NCI-H446 treated with DMSO at 0.1 percent for 48 hours (cell line): ENCODE data around the gene MYBPC3.
"Not testable (repeated sequence)": the region's sequence is repeated elsewhere in the genome, so short reads cannot be mapped to it uniquely, and the experiment has no call there.

Experiments used
- DNase-seq: peaks from one replicate; lab custom pipeline; 2025; lab: John Stamatoyannopoulos, UW

Gene MYBPC3

GRCh38 chr11:47337229-47337924 is 15.1 kb downstream of the MYBPC3 start:
- no peak for DNase-seq

DNA sequence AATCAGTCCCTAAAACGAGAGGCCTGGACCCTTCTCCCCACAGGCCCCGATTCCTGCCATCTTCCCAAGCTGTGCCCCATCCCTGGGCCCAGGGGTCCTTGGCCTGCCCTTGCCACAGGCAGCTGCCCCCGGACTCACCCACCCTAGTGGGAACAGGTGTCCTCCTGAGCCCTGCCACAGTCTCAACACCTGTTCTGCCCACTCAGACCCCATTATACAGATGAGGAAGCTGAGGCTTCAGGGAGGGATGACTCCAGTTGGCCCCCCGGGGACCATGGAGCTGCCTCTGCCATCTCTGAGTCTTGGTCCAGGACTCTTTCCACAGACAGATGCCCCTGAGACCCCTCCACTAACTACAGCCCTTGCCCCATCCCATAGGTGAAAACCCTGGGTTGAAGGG is 15.9 kb downstream of the MYBPC3 start:
- no peak for DNase-seq

DNA sequence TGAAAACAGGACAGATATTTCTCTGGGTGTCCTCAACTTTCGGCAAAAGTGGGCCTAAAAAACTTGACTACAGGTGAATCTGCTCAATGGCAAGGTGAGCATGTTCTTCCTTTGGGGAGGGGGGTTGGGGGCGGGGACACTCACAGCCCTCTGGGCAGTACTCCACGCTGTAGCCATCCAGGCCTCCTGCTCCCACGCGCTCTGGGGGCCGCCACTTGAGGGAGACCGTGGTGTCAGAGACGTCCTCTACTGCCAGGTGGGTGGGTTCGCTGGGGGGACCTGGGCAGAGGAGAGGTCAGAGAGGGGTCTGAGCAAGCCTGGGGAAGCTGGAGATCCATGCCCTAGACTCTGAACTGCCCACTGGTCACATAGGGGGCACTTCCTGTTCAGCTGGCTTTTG is 16.8 kb downstream of the MYBPC3 start:
- DNase-seq: no peak

DNA sequence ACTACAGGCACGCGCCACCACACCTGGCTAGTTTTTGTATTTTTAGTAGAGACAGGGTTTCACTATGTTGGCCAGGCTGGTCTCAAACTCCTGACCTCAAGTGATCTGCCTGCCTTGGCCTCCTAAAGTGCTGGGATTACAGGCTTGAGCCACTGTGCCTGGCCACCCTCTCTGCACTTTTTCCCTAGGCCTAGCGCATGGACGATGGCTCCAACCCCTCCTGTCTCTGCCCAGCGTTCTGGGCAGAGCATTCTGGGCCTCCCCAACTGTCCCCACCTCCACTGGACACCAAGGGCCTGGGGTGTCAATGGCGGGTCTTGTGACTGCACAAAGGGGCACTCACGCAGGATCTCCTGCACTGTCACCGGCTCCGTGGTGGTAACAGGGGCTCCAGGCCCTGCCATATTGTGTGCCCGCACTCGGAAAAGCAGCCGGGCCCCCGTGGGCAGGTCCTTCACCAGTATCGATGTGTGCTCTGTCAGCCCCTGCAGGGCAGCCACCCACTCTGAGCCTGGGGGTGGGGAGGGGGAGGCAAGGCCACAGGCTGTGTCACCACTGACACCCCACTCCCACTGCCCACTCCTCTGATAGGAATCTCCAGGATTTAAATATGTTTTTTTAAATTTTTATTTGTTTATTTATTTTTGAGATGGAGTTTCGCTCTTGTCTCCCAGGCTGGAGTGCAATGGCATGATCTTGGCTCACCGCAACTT is 17.6 kb downstream of the MYBPC3 start:
- DNase-seq: not testable (repeated sequence)

DNA sequence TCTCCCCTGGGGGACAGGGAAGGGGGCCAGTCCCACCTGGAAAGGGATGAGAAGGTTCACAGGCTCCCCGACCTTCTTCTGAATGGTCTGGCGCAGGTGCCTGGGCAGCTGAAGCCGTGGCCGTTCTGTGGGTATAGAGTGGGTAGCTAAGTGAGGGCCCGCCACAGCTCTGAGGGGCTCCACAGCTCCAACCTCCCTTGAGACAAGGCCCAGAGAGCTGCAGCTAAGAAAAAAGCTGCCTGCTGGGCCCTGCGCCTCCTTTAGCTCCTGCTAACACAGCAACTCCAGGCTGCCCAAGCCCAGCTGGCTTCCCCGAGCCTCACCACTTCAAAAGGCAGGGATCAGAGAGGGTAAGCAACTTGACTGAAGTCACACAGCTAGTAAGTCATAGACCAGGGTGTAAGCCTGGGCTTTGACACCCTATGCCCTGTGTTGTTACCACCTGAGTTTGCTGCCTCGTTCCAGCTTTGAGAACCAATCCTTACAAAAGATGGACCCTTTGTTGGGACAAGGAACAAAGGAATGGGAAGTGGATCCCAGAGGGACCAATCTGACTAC is 18.5 kb downstream of the MYBPC3 start:
- no peak for DNase-seq

DNA sequence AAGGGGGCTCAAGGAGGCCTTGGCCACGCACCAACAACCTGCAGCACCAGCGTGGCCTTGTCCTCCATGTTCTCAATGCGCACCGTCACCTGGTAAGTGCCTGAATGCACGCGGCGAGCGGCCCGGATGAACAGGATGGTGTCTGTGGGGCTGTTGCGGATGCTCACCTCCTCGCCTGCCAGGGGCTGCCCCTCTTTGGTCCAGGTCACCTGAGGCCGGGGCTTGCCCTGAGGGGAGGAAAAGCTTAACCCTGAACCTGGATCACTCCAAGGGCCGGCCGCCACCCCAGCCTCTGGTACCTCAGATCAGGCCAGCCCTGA is 19.0 kb downstream of the MYBPC3 start:
- DNase-seq: no peak

DNA sequence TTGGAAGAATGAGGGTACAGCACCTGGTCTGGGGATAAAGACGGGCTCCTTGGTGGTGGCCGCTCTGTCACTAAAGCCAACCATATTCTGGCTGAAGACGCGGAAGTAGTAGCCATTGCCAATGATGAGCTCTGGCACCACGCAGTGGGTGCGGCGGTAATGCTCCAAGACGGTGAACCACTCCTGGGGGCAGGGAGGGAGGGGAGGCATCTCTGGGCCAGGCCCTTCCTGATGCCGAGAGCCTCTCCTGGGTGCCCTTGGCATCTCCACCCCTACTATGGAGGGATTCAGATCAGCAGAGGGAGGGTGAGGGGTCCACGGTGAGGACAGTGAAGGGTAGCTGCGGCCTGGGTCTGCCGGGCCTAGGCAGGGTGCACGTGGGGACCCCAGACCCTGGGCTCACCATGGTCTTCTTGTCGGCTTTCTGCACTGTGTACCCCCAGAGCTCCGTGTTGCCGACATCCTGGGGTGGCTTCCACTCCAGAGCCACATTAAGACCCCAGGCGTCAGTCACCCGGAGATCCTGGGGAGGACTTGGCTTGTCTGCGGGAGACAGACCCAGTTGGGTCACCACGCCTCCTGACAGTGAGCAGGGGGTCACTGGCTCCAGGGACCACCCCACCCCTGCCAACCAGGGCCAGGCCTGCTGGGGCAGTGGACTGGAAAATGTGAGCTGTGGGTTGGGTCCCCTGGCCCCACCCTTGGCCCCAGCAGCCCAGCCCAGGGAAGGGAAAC is 19.5 kb downstream of the MYBPC3 start:
- no peak for DNase-seq

DNA sequence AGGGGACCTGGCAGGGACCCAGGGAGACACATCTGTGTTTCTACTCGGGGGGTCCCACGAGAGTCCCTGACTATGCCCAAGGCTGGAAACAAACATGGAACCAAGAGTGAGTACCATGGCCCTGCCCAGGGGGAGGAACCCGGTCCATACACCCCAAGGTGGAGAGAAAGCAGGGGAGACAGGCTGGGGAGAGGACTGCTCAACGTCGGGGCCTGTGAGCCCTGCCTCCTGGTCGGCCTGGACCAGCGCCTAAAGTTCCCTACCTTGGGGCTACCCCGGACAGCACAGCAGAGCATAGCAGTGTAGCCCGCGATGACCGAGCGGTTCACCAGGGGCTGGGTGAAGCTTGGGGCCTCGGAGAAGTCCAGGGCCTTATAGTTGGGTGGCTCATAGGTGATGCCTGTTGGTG is 20.2 kb downstream of the MYBPC3 start:
- DNase-seq: no peak

DNA sequence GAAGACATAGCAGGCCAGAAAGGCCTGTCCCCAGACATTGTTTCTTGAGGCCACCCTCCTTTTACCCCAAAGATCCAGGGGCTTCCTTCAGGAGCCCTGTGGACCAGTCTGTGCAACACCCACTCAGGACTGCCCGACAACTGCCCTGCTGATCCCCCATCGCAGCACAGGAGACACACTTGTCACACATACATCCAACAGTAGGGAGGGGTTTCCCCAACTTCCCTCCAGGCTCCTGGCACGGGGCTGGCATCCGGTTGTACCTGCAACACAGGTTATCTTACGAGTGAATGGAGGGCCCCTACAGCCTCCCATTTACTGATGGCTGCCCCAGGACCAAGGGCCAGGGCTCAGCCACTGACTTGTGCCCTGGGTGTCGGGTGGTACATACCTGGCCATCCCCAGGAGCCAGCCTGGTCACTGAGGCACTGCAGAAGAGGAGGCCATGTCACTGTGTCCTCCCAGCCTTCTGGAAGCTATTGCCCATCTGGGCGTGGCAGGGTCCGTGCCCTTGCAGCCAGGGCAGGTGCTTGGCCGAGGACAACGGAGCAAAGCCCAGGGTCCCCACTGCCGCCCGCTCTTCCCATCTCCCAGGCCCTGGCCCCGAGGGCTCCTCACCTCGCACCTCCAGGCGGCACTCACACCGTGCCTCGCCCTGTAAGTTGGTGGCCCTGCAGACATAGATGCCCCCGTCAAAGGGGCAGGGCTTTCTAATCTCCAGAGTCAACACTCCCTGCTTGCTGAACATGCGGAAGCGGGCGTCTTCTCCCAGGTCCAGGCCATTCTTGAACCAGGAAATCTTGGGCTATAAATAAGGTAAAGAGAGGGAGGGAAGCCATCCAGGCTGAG is 20.8 kb downstream of the MYBPC3 start:
- no peak for DNase-seq

DNA sequence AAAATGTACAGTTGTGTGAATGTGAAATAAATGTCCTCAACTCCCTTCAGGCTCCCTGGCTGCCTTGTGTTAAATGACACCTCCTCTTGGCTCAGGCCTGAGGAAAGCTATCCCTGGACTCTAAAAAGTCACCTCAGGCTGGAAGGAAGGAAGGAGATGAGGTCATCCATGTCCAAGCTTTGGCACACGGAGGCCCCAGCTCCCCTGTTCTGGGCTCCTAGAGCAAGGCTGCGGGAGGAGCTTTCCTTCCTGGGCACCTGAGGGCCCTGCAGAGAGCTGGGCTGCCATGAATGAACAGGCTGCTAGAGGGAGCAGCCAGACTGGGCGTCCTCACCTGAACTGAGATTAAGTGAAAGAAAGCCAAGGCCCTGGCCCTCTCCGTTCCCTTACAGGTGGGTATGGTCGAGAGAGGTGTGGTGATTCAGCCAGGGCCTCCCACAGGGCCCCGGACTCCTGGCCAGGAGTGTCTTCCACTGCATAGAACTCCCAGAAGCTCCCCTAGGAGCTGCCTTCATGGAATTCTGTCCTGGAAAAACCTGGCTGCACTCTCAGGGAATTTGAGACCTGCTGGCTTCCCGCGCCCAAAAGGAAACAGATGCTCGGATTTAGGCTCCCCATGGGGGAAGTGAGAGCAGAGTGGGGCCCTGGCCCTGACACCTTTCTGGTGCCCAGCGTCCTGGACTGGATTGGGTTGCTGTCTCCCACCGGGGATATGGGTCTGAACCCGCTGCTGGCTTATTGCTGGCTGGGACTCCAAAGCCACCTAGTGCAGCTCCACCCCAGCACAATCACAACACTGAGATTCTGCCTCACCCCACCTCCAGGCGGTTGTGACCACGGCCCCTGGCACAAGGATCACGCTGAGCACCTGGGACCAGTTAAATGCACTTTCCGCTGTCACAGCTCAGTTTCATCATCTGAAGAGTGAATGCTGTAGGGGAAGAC is 22.2 kb downstream of the MYBPC3 start:
- no peak for DNase-seq

GRCh38 chr11:47329431-47329986 is 23.0 kb downstream of the MYBPC3 start:
- no peak for DNase-seq

DNA sequence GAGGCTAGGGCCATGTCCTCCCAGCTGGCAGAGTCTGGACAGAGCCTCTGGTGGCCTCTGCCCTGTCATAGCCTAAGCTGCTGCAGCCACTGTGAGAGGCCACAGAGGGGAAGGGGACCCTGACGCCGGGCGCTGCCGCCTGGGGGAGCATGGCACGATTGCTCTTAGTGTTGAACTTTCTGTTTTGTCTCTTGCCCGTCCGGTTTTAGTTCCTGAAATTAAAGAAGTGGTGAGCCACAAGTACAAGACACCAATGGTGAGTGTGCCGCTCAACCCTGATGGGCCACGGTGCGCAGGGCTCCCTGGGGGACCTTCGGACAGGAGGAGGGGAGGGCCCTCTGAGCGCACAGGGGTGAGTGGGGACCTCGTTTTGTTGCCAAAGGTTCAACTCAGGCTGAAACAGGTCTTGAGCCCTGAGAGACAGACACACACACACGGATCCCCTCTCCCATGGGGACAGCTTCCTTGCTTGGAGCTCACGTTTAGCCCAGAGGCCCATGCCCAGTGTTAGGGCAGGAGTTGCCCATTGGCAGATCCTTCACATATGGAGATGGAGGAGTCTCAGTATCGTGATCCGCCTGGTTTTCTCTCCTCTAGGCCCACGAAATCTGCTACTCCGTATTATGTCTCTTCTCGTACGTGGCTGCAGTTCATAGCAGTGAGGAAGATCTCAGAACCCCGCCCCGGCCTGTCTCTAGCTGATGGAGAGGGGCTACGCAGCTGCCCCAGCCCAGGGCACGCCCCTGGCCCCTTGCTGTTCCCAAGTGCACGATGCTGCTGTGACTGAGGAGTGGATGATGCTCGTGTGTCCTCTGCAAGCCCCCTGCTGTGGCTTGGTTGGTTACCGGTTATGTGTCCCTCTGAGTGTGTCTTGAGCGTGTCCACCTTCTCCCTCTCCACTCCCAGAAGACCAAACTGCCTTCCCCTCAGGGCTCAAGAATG is 23.8 kb downstream of the MYBPC3 start:
- DNase-seq: no peak

DNA sequence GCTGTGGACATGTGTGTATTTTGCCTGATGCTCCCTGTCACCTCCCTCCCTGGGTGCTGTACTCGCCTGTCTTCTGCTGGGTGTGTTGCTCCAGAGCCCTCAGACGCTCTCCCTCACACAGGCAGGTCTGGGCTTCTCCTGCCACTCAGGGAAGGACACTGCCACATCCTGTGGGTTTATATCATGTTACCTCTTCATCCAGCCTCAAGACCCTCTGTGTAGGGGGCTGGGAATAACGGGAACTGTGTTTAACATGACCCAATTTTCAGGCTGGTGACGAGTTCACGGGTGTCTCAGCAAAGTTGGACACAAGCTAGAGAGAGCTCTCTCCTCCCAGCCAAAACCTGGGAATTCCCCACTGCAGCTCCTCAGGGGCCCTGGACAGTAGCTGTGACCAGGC is 24.6 kb downstream of the MYBPC3 start:
- DNase-seq: no peak

- no peak for DNase-seq
Observed at GRCh38 chr11:47327025-47327424, 25.5 kb downstream of the MYBPC3 start.

GRCh38 chr11:47326198-47326597 is 26.3 kb downstream of the MYBPC3 start:
- no peak for DNase-seq

- no peak for DNase-seq
Observed at GRCh38 chr11:47325271-47326041, 27.0 kb downstream of the MYBPC3 start.

DNA sequence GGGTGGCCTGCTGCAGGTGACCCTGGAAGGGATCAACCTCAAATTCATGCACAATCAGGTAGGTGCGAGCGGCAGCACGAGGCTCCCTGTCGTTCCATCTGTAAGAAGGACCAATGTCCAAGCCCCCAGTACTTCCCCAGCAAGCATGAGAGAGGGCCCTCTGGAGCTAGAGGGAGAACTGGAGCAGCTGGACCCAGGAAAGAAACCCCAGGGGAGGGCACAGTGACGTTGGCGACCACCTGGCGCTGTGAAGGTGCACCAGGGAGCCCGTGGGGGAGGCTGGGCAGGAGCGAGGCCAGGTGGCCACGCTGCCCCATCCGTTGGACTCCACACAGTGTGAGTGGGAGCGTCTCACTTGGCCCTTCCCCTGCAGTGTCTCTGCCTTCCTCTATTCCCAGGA is 28.0 kb downstream of the MYBPC3 start:
- DNase-seq: no peak

- DNase-seq: no peak
Observed at GRCh38 chr11:47318166-47318565, 34.3 kb downstream of the MYBPC3 start.
